CD1c-positive myeloid dendritic cell (primary cell): ENCODE measurements around the gene C12orf42.
"Not testable (repeated sequence)": the region's sequence is repeated elsewhere in the genome, so short reads cannot be mapped to it uniquely, and the experiment has no call there.

Experiments
- DNase-seq: peaks from one replicate; pipeline ENCODE4 v3.0.0-alpha.2; 2016; ENCODE audit errors: extremely low spot score

The C12orf42 gene

GRCh38 chr12:103494734-103495468, 867 bp downstream of the C12orf42 start:
- no peak for DNase-seq

- no peak for DNase-seq
Measured at GRCh38 chr12:103494051-103494733, 1.6 kb downstream of the C12orf42 start.

GRCh38 chr12:103493199-103493598, 2.6 kb downstream of the C12orf42 start:
- no peak for DNase-seq

GRCh38 chr12:103482365-103482764, 13.4 kb downstream of the C12orf42 start:
- DNase-seq: no peak

GRCh38 chr12:103475073-103475472, 20.7 kb downstream of the C12orf42 start:
- no peak for DNase-seq

GRCh38 chr12:103470664-103471063, 25.1 kb downstream of the C12orf42 start:
- no peak for DNase-seq

GRCh38 chr12:103469719-103470118, 26.0 kb downstream of the C12orf42 start:
- no peak for DNase-seq

- no peak for DNase-seq
Measured at GRCh38 chr12:103468837-103469236, 26.9 kb downstream of the C12orf42 start.

- no peak for DNase-seq
Measured at GRCh38 chr12:103462675-103463074, 33.1 kb downstream of the C12orf42 start.

- DNase-seq: no peak
Measured at GRCh38 chr12:103457471-103457870, 38.3 kb downstream of the C12orf42 start.

GRCh38 chr12:103456006-103456405, 39.8 kb downstream of the C12orf42 start:
- DNase-seq: no peak

GRCh38 chr12:103455020-103455763, 40.6 kb downstream of the C12orf42 start:
- no peak for DNase-seq

GRCh38 chr12:103444983-103445382, 50.8 kb downstream of the C12orf42 start:
- no peak for DNase-seq

- peak; percentile 53 for DNase-seq
Measured at GRCh38 chr12:103442822-103443221, 52.9 kb downstream of the C12orf42 start.

- DNase-seq: no peak
Measured at GRCh38 chr12:103442182-103442555, 53.6 kb downstream of the C12orf42 start.

GRCh38 chr12:103441437-103442181, 54.2 kb downstream of the C12orf42 start:
- DNase-seq: peak; percentile 62

GRCh38 chr12:103434165-103435105, 61.3 kb downstream of the C12orf42 start:
- not testable (repeated sequence) for DNase-seq

GRCh38 chr12:103431950-103432349, 63.8 kb downstream of the C12orf42 start:
- no peak for DNase-seq

GRCh38 chr12:103431387-103431786, 64.4 kb downstream of the C12orf42 start:
- peak; percentile 10 for DNase-seq

GRCh38 chr12:103425674-103426073, 70.1 kb downstream of the C12orf42 start:
- DNase-seq: not testable (repeated sequence)
